Renal cortex interstitium (tissue), 11 donors: ENCODE data around the gene PCDHA6. TPM values are rescaled to one million over a fixed set of nuclear protein-coding genes. Genes with fewer than 3 reads are reported as not detected.
"Not testable (repeated sequence)": the region's sequence is repeated elsewhere in the genome, so short reads cannot be mapped to it uniquely, and the experiment has no call there.

ENCODE experiments used
- DNase-seq, 11 donors: peaks; one replicate each; pipeline ENCODE4 v3.0.0-alpha.2; 2013; ENCODE audit warnings: low read depth in 9 of 11, low spot score in 4 of 11; ENCODE audit errors: extremely low read depth in 1 of 11
- polyA plus RNA-seq, 3 donors: library from polyadenylated mRNA; unstranded; fragments of 120-200 nt; gene quantifications; one replicate each; pipeline ENCODE4 v1.2.1, GENCODE V29; 2013; ENCODE audit not compliant: insufficient read length in 3 of 3

PCDHA6 gene
- polyA plus RNA-seq, 3 donors = 0.16 to 0.41 (median 0.40) TPM

GRCh38 chr5:140808241-140808888, 19.4 kb upstream of the PCDHA6 start:
- DNase-seq = not testable (repeated sequence)

GRCh38 chr5:140808889-140809291, 18.9 kb upstream of the PCDHA6 start:
- DNase-seq = no peak

GRCh38 chr5:140821375-140822280, 6.1 kb upstream of the PCDHA6 start, which contains the start of gene PCDHA5:
TSS of gene PCDHA5 (plus strand) at chr5:140821613.
- DNase-seq = no peak

GRCh38 chr5:140822281-140822629, 5.5 kb upstream of the PCDHA6 start:
- no peak for DNase-seq

GRCh38 chr5:140822969-140823368, 4.8 kb upstream of the PCDHA6 start:
- DNase-seq = not testable (repeated sequence)

GRCh38 chr5:140823475-140823874, 4.3 kb upstream of the PCDHA6 start:
- no peak for DNase-seq

GRCh38 chr5:140828362-140828737, 590 bp downstream of the PCDHA6 start:
- DNase-seq = no peak

GRCh38 chr5:140829511-140830501, 2.0 kb downstream of the PCDHA6 start:
- DNase-seq = not testable (repeated sequence)

GRCh38 chr5:140833993-140834392, 6.2 kb downstream of the PCDHA6 start, which contains the start of gene PCDHA7:
TSS of gene PCDHA7 (plus strand) at chr5:140834269. CDS start at chr5:140834384, 115 bp downstream.
- DNase-seq = no peak

GRCh38 chr5:140834439-140835008, 6.8 kb downstream of the PCDHA6 start:
- not testable (repeated sequence) for DNase-seq

GRCh38 chr5:140835622-140836510, 8.1 kb downstream of the PCDHA6 start:
- no peak for DNase-seq

GRCh38 chr5:140840978-140841962, 13.5 kb downstream of the PCDHA6 start, which contains the start of gene PCDHA8:
TSS of gene PCDHA8 (plus strand) at chr5:140841187. CDS start at chr5:140841322, 135 bp downstream.
- no peak for DNase-seq

- no peak for DNase-seq
These were observed 15.3 kb downstream of the PCDHA6 start for GRCh38 chr5:140842798-140843733.

GRCh38 chr5:140848139-140849102, 20.7 kb downstream of the PCDHA6 start, which contains the start of gene PCDHA9:
TSS of gene PCDHA9 (plus strand) at chr5:140848382. CDS start at chr5:140848496, 114 bp downstream.
- not testable (repeated sequence) for DNase-seq
